IMR-90 (cell line): ENCODE measurements around the gene CDH13. TPM values are rescaled to one million over a fixed set of nuclear protein-coding genes. Genes with fewer than 3 reads are reported as not detected.

Source experiments
- ATAC-seq: fragments of 200-7000 bp; cut with Tn5 transposase; 2 replicates; pipeline ENCODE4 v1.9.1; 2020; ENCODE audit warnings: low read depth, mild to moderate bottlenecking, moderate library complexity
- BruUV-seq: library from RNA; stranded (reverse); fragments of 400-500 nt; replicated peaks from 2 replicates; lab custom pipeline; 2021; lab: Mats Ljungman, UMichigan
- CTCF ChIA-PET: fragments of 300-600 bp; formaldehyde crosslinking; extraction: SDS; loops from one replicate; lab custom pipeline; 2021; ENCODE audit warnings: antibody characterized with exemption; lab: Yijun Ruan, JAX
- POLR2A ChIA-PET: fragments of 300-600 bp; sonication (Branson Sonifier 250); formaldehyde crosslinking; loops from one replicate; lab custom pipeline; 2022; ENCODE audit warnings: antibody characterized with exemption; ENCODE audit not compliant: unreplicated experiment; lab: Charles Lee
- DNase-seq: peaks from one replicate; pipeline ENCODE4 v3.0.0; 2013
- H2AFZ ChIP-seq: replicated peaks from 2 replicates; pipeline ENCODE3; 2013; ENCODE audit warnings: low read length, mild to moderate bottlenecking; ENCODE audit not compliant: poor library complexity
- H2AK5ac ChIP-seq: 2 replicates; pipeline ENCODE4 v1.6.1; 2013; ENCODE audit warnings: low read depth, low read length, inconsistent platforms
- H2AK9ac ChIP-seq: replicated peaks from 2 replicates; pipeline ENCODE3; 2013; ENCODE audit warnings: mild to moderate bottlenecking, low read depth, low read length, moderate library complexity; ENCODE audit not compliant: poor library complexity
- H2BK120ac ChIP-seq: 2 replicates; pipeline ENCODE4 v1.6.1; 2013; ENCODE audit warnings: low read depth, low read length, inconsistent platforms
- H2BK15ac ChIP-seq: 3 replicates; pipeline ENCODE4 v1.6.1; 2013; ENCODE audit warnings: low read depth, low read length, inconsistent platforms
- H2BK20ac ChIP-seq: 2 replicates; pipeline ENCODE4 v1.6.1; 2013; ENCODE audit warnings: low read depth, mild to moderate bottlenecking, inconsistent platforms, low read length, moderate library complexity
- H2BK5ac ChIP-seq: 2 replicates; pipeline ENCODE4 v1.6.1; 2013; ENCODE audit warnings: mild to moderate bottlenecking, low read depth, low read length, inconsistent platforms; ENCODE audit not compliant: poor library complexity, severe bottlenecking
- H3K14ac ChIP-seq: replicated peaks from 2 replicates; pipeline ENCODE4 v1.6.1; 2013; ENCODE audit warnings: low read depth, low read length, inconsistent platforms
- H3K18ac ChIP-seq: 2 replicates; pipeline ENCODE4 v1.6.1; 2013; ENCODE audit warnings: low read depth, low read length, control low read depth
- H3K23ac ChIP-seq: 2 replicates; pipeline ENCODE4 v1.6.1; 2013; ENCODE audit warnings: low read depth, low read length, inconsistent platforms
- H3K27ac ChIP-seq: 2 replicates; pipeline ENCODE4 v1.5.1; 2013; ENCODE audit warnings: mild to moderate bottlenecking, control low read depth, low read length; ENCODE audit not compliant: insufficient read depth
- H3K27me3 ChIP-seq: 2 replicates; pipeline ENCODE4 v1.6.1; 2013; ENCODE audit warnings: low read length; ENCODE audit not compliant: control insufficient read depth, insufficient read depth
- H3K36me3 ChIP-seq: 2 replicates; pipeline ENCODE4 v1.6.1; 2013; ENCODE audit warnings: low read length, mixed read lengths; ENCODE audit not compliant: control insufficient read depth, insufficient read depth
- H3K4ac ChIP-seq: 2 replicates; pipeline ENCODE4 v1.6.1; 2013; ENCODE audit warnings: low read depth, low read length, inconsistent platforms
- H3K4me1 ChIP-seq: 2 replicates; pipeline ENCODE4 v1.6.1; 2013; ENCODE audit warnings: low read length, mixed read lengths; ENCODE audit not compliant: control insufficient read depth, insufficient read depth
- H3K4me2 ChIP-seq: 2 replicates; pipeline ENCODE4 v1.6.1; 2013; ENCODE audit warnings: low read depth, mild to moderate bottlenecking, control low read depth, low read length, moderate library complexity
- H3K4me3 ChIP-seq: 2 replicates; pipeline ENCODE4 v1.5.1; 2013; ENCODE audit warnings: low read depth, mild to moderate bottlenecking, control low read depth, low read length, moderate library complexity; ENCODE audit not compliant: insufficient read depth
- H3K56ac ChIP-seq: 2 replicates; pipeline ENCODE4 v1.6.1; 2013; ENCODE audit warnings: low read length, inconsistent platforms; ENCODE audit not compliant: insufficient read depth; ENCODE audit errors: extremely low read depth
- H3K79me1 ChIP-seq, 2 experiments: 2 replicates each; pipeline ENCODE4 v1.6.1; 2013; ENCODE audit warnings: low read length in 2 of 2, inconsistent platforms in 1 of 2, low read depth in 1 of 2
- H3K9ac ChIP-seq: 2 replicates; pipeline ENCODE4 v1.6.1; 2013; ENCODE audit warnings: low read depth, low read length, control low read depth
- H3K9me1 ChIP-seq: 2 replicates; pipeline ENCODE4 v1.6.1; 2013; ENCODE audit warnings: low read length, inconsistent platforms; ENCODE audit not compliant: insufficient read depth
- H3K9me3 ChIP-seq: 2 replicates; pipeline ENCODE4 v1.6.1; 2013; ENCODE audit warnings: low read length; ENCODE audit not compliant: control insufficient read depth, insufficient read depth
- H4K20me1 ChIP-seq: 2 replicates; pipeline ENCODE4 v1.6.1; 2013; ENCODE audit warnings: low read length, inconsistent platforms; ENCODE audit not compliant: insufficient read depth
- H4K5ac ChIP-seq: 2 replicates; pipeline ENCODE4 v1.6.1; 2013; ENCODE audit warnings: mild to moderate bottlenecking, low read depth, low read length, control low read depth
- H4K8ac ChIP-seq, 2 experiments: 2 replicates each; pipeline ENCODE4 v1.6.1; 2013; ENCODE audit warnings: low read depth in 2 of 2, low read length in 2 of 2, control low read depth in 1 of 2, inconsistent platforms in 1 of 2
- H4K91ac ChIP-seq: 2 replicates; pipeline ENCODE4 v1.6.1; 2013; ENCODE audit warnings: low read depth, low read length, inconsistent platforms; ENCODE audit not compliant: insufficient read depth
- BHLHE40 ChIP-seq: fragments of 150-350 bp; IDR thresholded peaks from 2 replicates; pipeline ENCODE4 v1.6.1; 2016; ENCODE audit warnings: mild to moderate bottlenecking, low read depth, low read length
- CEBPB ChIP-seq: IDR thresholded peaks from 2 replicates; pipeline ENCODE4 v1.6.1; 2012; ENCODE audit warnings: low read depth, low read length, improper control_type of control experiment
- CHD1 ChIP-seq: IDR thresholded peaks from 2 replicates; pipeline ENCODE4 v1.6.1; 2012; ENCODE audit warnings: low read depth, low read length, improper control_type of control experiment
- ELK1 ChIP-seq: fragments of 150-350 bp; IDR thresholded peaks from 2 replicates; pipeline ENCODE4 v1.6.1; 2016; ENCODE audit warnings: low read depth, mild to moderate bottlenecking, low read length, moderate library complexity, borderline replicate concordance
- MAZ ChIP-seq: IDR thresholded peaks from 2 replicates; pipeline ENCODE4 v1.6.1; 2012; ENCODE audit warnings: low read depth, mild to moderate bottlenecking, low read length, improper control_type of control experiment, moderate library complexity, borderline replicate concordance
- MXI1 ChIP-seq: IDR thresholded peaks from 2 replicates; pipeline ENCODE4 v1.6.1; 2012; ENCODE audit warnings: low read depth, mild to moderate bottlenecking, low read length, moderate library complexity, borderline replicate concordance
- NFE2L2 ChIP-seq: fragments of 150-350 bp; IDR thresholded peaks from 2 replicates; pipeline ENCODE4 v1.6.1; 2016; ENCODE audit warnings: low read depth, mild to moderate bottlenecking, low read length
- RAD21 ChIP-seq: IDR thresholded peaks from 2 replicates; pipeline ENCODE4 v1.6.1; 2012; ENCODE audit warnings: low read length, improper control_type of control experiment
- RCOR1 ChIP-seq: IDR thresholded peaks from 2 replicates; pipeline ENCODE4 v1.6.1; 2012; ENCODE audit warnings: mild to moderate bottlenecking, low read length, improper control_type of control experiment; ENCODE audit not compliant: insufficient replicate concordance
- RFX5 ChIP-seq: IDR thresholded peaks from 2 replicates; pipeline ENCODE4 v1.8.0; 2012; ENCODE audit warnings: low read depth, mild to moderate bottlenecking, low read length, moderate library complexity
- SMC3 ChIP-seq: fragments of 150-350 bp; IDR thresholded peaks from 2 replicates; pipeline ENCODE4 v1.6.1; 2016; ENCODE audit warnings: low read depth, mild to moderate bottlenecking, antibody characterized with exemption, low read length, moderate library complexity
- USF2 ChIP-seq: fragments of 150-350 bp; IDR thresholded peaks from 2 replicates; pipeline ENCODE4 v1.6.1; 2017; ENCODE audit warnings: mild to moderate bottlenecking, antibody characterized with exemption, low read length, low read depth
- WGBS, 2 experiments: methylation state at CpG; one replicate each; pipeline versions ENCODE4 v1.1.5 to v1.1.7; 2013; ENCODE audit warnings: missing lambda C conversion rate in 2 of 2; ENCODE audit not compliant: insufficient read length in 1 of 2; ENCODE audit errors: extremely low coverage in 2 of 2; 5-methylcytosine and 5-hydroxymethylcytosine counted together
- dilution Hi-C: fragments of 300-500 bp; cut with HindIII; formaldehyde crosslinking; loops from one replicate; pipeline ENCODE4 v1.14.3; 2018; ENCODE audit warnings: low sequenced_read_pairs; ENCODE audit not compliant: unreplicated experiment
- in situ Hi-C: fragments of 300-500 bp; cut with MboI; formaldehyde crosslinking; loops from 3 replicates; pipeline ENCODE4 v1.14.3; 2019; ENCODE audit warnings: low sequenced_read_pairs, inconsistent platforms, mixed read lengths
- intact Hi-C: fragments of 100-400 bp; cut with micrococcal nuclease; formaldehyde crosslinking; loops from 2 replicates; pipeline ENCODE4 v1.10.0; 2022
- polyA plus RNA-seq, 3 experiments: library from polyadenylated mRNA; depleted of rRNA; stranded (reverse); fragments of >200 nt; gene quantifications; 2 replicates each; pipeline ENCODE4 v1.2.3, GENCODE V29; 2012; ENCODE audit warnings: low replicate concordance in 1 of 3
- total RNA-seq: library from RNA; depleted of rRNA; stranded (reverse); fragments of >200 nt; gene quantifications from 2 replicates; pipeline ENCODE4 v1.2.3, GENCODE V29; 2012
- TF ChIP-seq, protein P1 (sequence below): conservative IDR thresholded peaks from 2 replicates; pipeline ENCODE4 v1.5.1; 2012; ENCODE audit warnings: mild to moderate bottlenecking, low read depth, low read length, improper control_type of control experiment

CDH13 gene
- total and polyA plus RNA-seq, 2 of the 4 experiments (the other 2 are of a cell fraction), result 61.6 to 74.7 TPM

GRCh38 chr16:83449861-83450260 is 823.1 kb downstream of the CDH13 start:
- H3K23ac ChIP-seq, result no peak overlapping the region
- no peak overlapping the region for H2BK120ac ChIP-seq
- H2BK15ac ChIP-seq, result no peak overlapping the region
- no peaks in the 10 kb centered on the region for H3K27me3 ChIP-seq
- no peak overlapping the region for H3K4ac ChIP-seq
- no TSS peak for BruUV-seq
- no peaks in the 10 kb centered on the region for H3K36me3 ChIP-seq
- H3K56ac ChIP-seq, result no peak overlapping the region
- ChIA-PET CTCF (interaction anchor here (1.2 kb wide), 1 partner anchor 25 kb away, joined by 3 read pairs; no protein-coding TSS in a partner anchor), POLR2A (no interaction called here)
- dilution Hi-C loops (no loop called here), intact Hi-C loops (loop anchor here (5.0 kb wide), 1 partner anchor 427 kb away; no protein-coding TSS in a partner anchor), in situ Hi-C loops (loop anchor here (25.0 kb wide), 2 partner anchors 838 to 1188 kb away; no protein-coding TSS in a partner anchor)
- H3K18ac ChIP-seq, result no peak overlapping the region
- H4K5ac ChIP-seq, result no peak overlapping the region
- no peak overlapping the region for H2AK5ac ChIP-seq
- H3K9me1 ChIP-seq, result peaks cover 2% of the 10 kb centered on the region; the same call in 1 of the 2 replicates
- no peak overlapping the region for H3K27ac ChIP-seq
- H3K4me1 ChIP-seq, result no peaks in the 10 kb centered on the region
- H2BK20ac ChIP-seq, result no peak overlapping the region
- no peaks in the 10 kb centered on the region for H3K9me3 ChIP-seq
- no peak overlapping the region for H2BK5ac ChIP-seq
- no peak overlapping the region for H4K91ac ChIP-seq
- H3K79me1 ChIP-seq, result no peaks in the 10 kb centered on the region; a peak in 1 of 4 replicates
- TF ChIP-seq ELK1, result no peak
- TF ChIP-seq, protein P1, sequence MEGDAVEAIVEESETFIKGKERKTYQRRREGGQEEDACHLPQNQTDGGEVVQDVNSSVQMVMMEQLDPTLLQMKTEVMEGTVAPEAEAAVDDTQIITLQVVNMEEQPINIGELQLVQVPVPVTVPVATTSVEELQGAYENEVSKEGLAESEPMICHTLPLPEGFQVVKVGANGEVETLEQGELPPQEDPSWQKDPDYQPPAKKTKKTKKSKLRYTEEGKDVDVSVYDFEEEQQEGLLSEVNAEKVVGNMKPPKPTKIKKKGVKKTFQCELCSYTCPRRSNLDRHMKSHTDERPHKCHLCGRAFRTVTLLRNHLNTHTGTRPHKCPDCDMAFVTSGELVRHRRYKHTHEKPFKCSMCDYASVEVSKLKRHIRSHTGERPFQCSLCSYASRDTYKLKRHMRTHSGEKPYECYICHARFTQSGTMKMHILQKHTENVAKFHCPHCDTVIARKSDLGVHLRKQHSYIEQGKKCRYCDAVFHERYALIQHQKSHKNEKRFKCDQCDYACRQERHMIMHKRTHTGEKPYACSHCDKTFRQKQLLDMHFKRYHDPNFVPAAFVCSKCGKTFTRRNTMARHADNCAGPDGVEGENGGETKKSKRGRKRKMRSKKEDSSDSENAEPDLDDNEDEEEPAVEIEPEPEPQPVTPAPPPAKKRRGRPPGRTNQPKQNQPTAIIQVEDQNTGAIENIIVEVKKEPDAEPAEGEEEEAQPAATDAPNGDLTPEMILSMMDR, result no peak
- no peak for TF ChIP-seq SMC3
- no peak for TF ChIP-seq BHLHE40
- no peak for TF ChIP-seq MAZ
- no peak for TF ChIP-seq RAD21
- TF ChIP-seq USF2, result no peak
- TF ChIP-seq CHD1, result no peak
- TF ChIP-seq NFE2L2, result no peak
- no peak for TF ChIP-seq RFX5
- no peak for TF ChIP-seq CEBPB
- TF ChIP-seq RCOR1, result no peak
- no peak for TF ChIP-seq MXI1
- no peak overlapping the region for H4K8ac ChIP-seq
- no peak overlapping the region for H3K4me3 ChIP-seq
- H4K20me1 ChIP-seq, result no peaks in the 10 kb centered on the region
- no peak overlapping the region for H2AFZ ChIP-seq
- H3K9ac ChIP-seq, result no peak overlapping the region
- H3K4me2 ChIP-seq, result no peak overlapping the region
- 78% methylated on average over 7 of the region's 12 CpGs; no CpG with 5 or more reads in 1 of the 2 experiments for WGBS, 2 experiments
- H3K14ac ChIP-seq, result no peak overlapping the region
- DNase-seq (no peak), ATAC-seq (no peak)
- peak overlapping the region; percentile 26 for H2AK9ac ChIP-seq
